Measurements from ENCODE around the gene DNAJA3.

Gene DNAJA3

GRCh38 chr16:4467916-4468315 is 42.2 kb downstream of the DNAJA3 start (continued):
- TF ChIP-seq ISL1 (CRISPR knock-in tag; IDR thresholded peaks at IDR 0.05), result no peak
- TF ChIP-seq ZNF565 (CRISPR knock-in tag; conservative IDR thresholded peaks at IDR 0.05; ENCODE audit: low read depth), result no peak
- TF ChIP-seq PPARA (CRISPR knock-in tag; IDR thresholded peaks at IDR 0.05; ENCODE audit: borderline replicate concordance), result no peak
- TF ChIP-seq ZC3H10 (CRISPR knock-in tag; IDR thresholded peaks at IDR 0.05), result no peak
- TF ChIP-seq CSDC2 (CRISPR knock-in tag; IDR thresholded peaks at IDR 0.05), result no peak
- TF ChIP-seq ZFP30 (CRISPR knock-in tag; IDR thresholded peaks at IDR 0.05), result no peak

- TF ChIP-seq ESRRG (CRISPR knock-in tag; IDR thresholded peaks at IDR 0.05), result no peak
- no peak for TF ChIP-seq CSRNP3 (CRISPR knock-in tag; IDR thresholded peaks at IDR 0.05)
- TF ChIP-seq TCF4 (CRISPR knock-in tag; IDR thresholded peaks at IDR 0.05; ENCODE audit: borderline replicate concordance), result no peak
- TF ChIP-seq SNAI2 (CRISPR knock-in tag; IDR thresholded peaks at IDR 0.05), result no peak
- TF ChIP-seq ZFP3 (CRISPR knock-in tag; IDR thresholded peaks at IDR 0.05), result no peak
- no peak for TF ChIP-seq PPARA (CRISPR knock-in tag; IDR thresholded peaks at IDR 0.05; ENCODE audit: borderline replicate concordance)
- ATAC-seq, result no peak
Measured at GRCh38 chr16:4468972-4469371, 43.3 kb downstream of the DNAJA3 start.

GRCh38 chr16:4471869-4472268 is 46.2 kb downstream of the DNAJA3 start:
- no peak for ATAC-seq
- TF ChIP-seq ZC3H10 (CRISPR knock-in tag; IDR thresholded peaks at IDR 0.05), result no peak
- TF ChIP-seq ISL1 (CRISPR knock-in tag; IDR thresholded peaks at IDR 0.05), result no peak
- no peak for TF ChIP-seq ZFP3 (CRISPR knock-in tag; IDR thresholded peaks at IDR 0.05)
- no peak for TF ChIP-seq ZNF565 (CRISPR knock-in tag; conservative IDR thresholded peaks at IDR 0.05; ENCODE audit: low read depth)
- TF ChIP-seq CSRNP3 (CRISPR knock-in tag; IDR thresholded peaks at IDR 0.05), result no peak
- TF ChIP-seq TSHZ2 (CRISPR knock-in tag; IDR thresholded peaks at IDR 0.05), result no peak
- TF ChIP-seq CREB5 (CRISPR knock-in tag; IDR thresholded peaks at IDR 0.05; ENCODE audit: low read depth), result no peak
- TF ChIP-seq BACH2 (CRISPR knock-in tag; IDR thresholded peaks at IDR 0.05; ENCODE audit: borderline replicate concordance), result no peak
- TF ChIP-seq ESRRG (CRISPR knock-in tag; IDR thresholded peaks at IDR 0.05), result no peak
- TF ChIP-seq POU6F1 (CRISPR knock-in tag; IDR thresholded peaks at IDR 0.05; ENCODE audit: borderline replicate concordance, low read depth), result no peak
- TF ChIP-seq PATZ1 (CRISPR knock-in tag; IDR thresholded peaks at IDR 0.05; ENCODE audit: borderline replicate concordance), result no peak
- no peak for TF ChIP-seq ARNTL (CRISPR knock-in tag; IDR thresholded peaks at IDR 0.05; ENCODE audit: borderline replicate concordance, low read depth)
- TF ChIP-seq OSR1 (CRISPR knock-in tag; IDR thresholded peaks at IDR 0.05), result no peak
